Endothelial cell of umbilical vein (primary cell): ENCODE data around the gene ULBP2. TPM values are rescaled to one million over a fixed set of nuclear protein-coding genes. Genes with fewer than 3 reads are reported as not detected.

Experiments used
- BruUV-seq: library from RNA; stranded (reverse); fragments of 400-500 nt; replicated peaks from 2 replicates; lab custom pipeline; 2021; lab: Mats Ljungman, UMichigan
- CTCF ChIA-PET: fragments of 300-600, 350-600 bp; sonication (Branson Sonifier 250); formaldehyde crosslinking; loops from one replicate; lab custom pipeline; 2021; ENCODE audit warnings: antibody characterized with exemption, inconsistent platforms; lab: Charles Lee
- POLR2A ChIA-PET: fragments of 300-600, 350-600 bp; sonication (Branson Sonifier 250); formaldehyde crosslinking; loops from one replicate; lab custom pipeline; 2021; ENCODE audit warnings: antibody characterized with exemption, inconsistent platforms; lab: Charles Lee
- DNase-seq: peaks from one replicate; pipeline ENCODE4 v3.0.0-alpha.2; 2011; ENCODE audit warnings: low read depth, low spot score
- FAIRE-seq: peaks from 2 replicates; lab custom pipeline; 2011; peaks lifted over from hg19 to GRCh38; lab: Jason Lieb, UNC
- H2AFZ ChIP-seq: 2 replicates; pipeline ENCODE4 v1.6.0; 2012; ENCODE audit warnings: low read depth, low read length, control low read depth, inconsistent platforms
- H3K27ac ChIP-seq: 2 replicates; pipeline ENCODE4 v1.5.1; 2011; ENCODE audit warnings: low read depth, mild to moderate bottlenecking, control low read depth, low read length, moderate library complexity; ENCODE audit not compliant: insufficient read depth
- H3K27me3 ChIP-seq, 2 experiments: 2 replicates each; pipeline versions ENCODE4 v1.6.0 to v1.6.1; 2011; ENCODE audit warnings: low read length in 2 of 2, mixed read lengths in 1 of 2; ENCODE audit not compliant: control insufficient read depth in 2 of 2, insufficient read depth in 2 of 2
- H3K36me3 ChIP-seq, 2 experiments: 2 replicates in 1 of 2; 3 replicates in 1 of 2; pipeline ENCODE4 v1.5.1; 2011; ENCODE audit warnings: low read length in 2 of 2, mild to moderate bottlenecking in 1 of 2, moderate library complexity in 1 of 2; ENCODE audit not compliant: control insufficient read depth in 2 of 2, insufficient read depth in 2 of 2; ENCODE audit errors: extremely low read depth in 1 of 2
- H3K4me1 ChIP-seq: 3 replicates; pipeline ENCODE4 v1.5.1; 2011; ENCODE audit warnings: mild to moderate bottlenecking, low read length; ENCODE audit not compliant: control insufficient read depth, insufficient read depth; ENCODE audit errors: extremely low read depth
- H3K4me2 ChIP-seq: 2 replicates; pipeline ENCODE4 v1.6.1; 2011; ENCODE audit warnings: low read length, control low read depth, mixed read lengths; ENCODE audit not compliant: insufficient read depth
- H3K4me3 ChIP-seq, 3 experiments: fragments of 200-600 bp in 1 of 3; sonication (generic), shearing (Covaris generic) in 1 of 3; replicated peaks in 1 of 3; 2 replicates each; pipeline ENCODE4 v1.5.1; 2011 to 2016; ENCODE audit warnings: control low read depth in 3 of 3, low read length in 3 of 3, mild to moderate bottlenecking in 2 of 3, inconsistent platforms in 1 of 3, low read depth in 1 of 3, moderate library complexity in 1 of 3; ENCODE audit not compliant: insufficient read depth in 1 of 3
- H3K79me2 ChIP-seq: 2 replicates; pipeline ENCODE4 v1.6.0; 2012; ENCODE audit warnings: low read length, inconsistent platforms; ENCODE audit not compliant: control insufficient read depth, insufficient read depth
- H3K9ac ChIP-seq: replicated peaks from 2 replicates; pipeline ENCODE3; 2011; ENCODE audit warnings: low read length, control low read depth; ENCODE audit not compliant: insufficient read depth; ENCODE audit errors: extremely low read depth
- H3K9me1 ChIP-seq: replicated peaks from 3 replicates; pipeline ENCODE4 v1.6.0; 2011; ENCODE audit warnings: mild to moderate bottlenecking, low read length; ENCODE audit not compliant: control insufficient read depth, insufficient read depth; ENCODE audit errors: extremely low read depth
- H3K9me3 ChIP-seq: replicated peaks from 2 replicates; pipeline ENCODE4 v1.5.1; 2012; ENCODE audit warnings: low read length, inconsistent platforms; ENCODE audit not compliant: control insufficient read depth, insufficient read depth
- H4K20me1 ChIP-seq: replicated peaks from 2 replicates; pipeline ENCODE3; 2011; ENCODE audit warnings: mild to moderate bottlenecking, low read length; ENCODE audit not compliant: control insufficient read depth, insufficient read depth; ENCODE audit errors: extremely low read depth
- EZH2 ChIP-seq: IDR thresholded peaks from 2 replicates; pipeline ENCODE4 v1.6.1; 2012; ENCODE audit warnings: borderline replicate concordance, low read depth, mild to moderate bottlenecking, moderate library complexity, low read length, inconsistent platforms; ENCODE audit not compliant: severe bottlenecking
- FOS ChIP-seq: IDR thresholded peaks from 2 replicates; pipeline ENCODE4 v1.6.1; 2011; ENCODE audit warnings: mild to moderate bottlenecking, low read length, moderate library complexity, borderline replicate concordance; ENCODE audit not compliant: insufficient read depth
- GATA2 ChIP-seq: IDR thresholded peaks from 2 replicates; pipeline ENCODE4 v1.7.0; 2011; ENCODE audit warnings: low read depth, mild to moderate bottlenecking, moderate library complexity, mixed read lengths, low read length; ENCODE audit not compliant: insufficient read length, insufficient read depth
- JUN ChIP-seq: IDR thresholded peaks from 2 replicates; pipeline ENCODE4 v1.6.1; 2011; ENCODE audit warnings: borderline replicate concordance, low read depth; ENCODE audit not compliant: insufficient read length, insufficient read depth
- MYC ChIP-seq: IDR thresholded peaks from one replicate; pipeline ENCODE4 v1.6.1; 2011; ENCODE audit warnings: mild to moderate bottlenecking, low read depth, low read length
- POLR2A ChIP-seq: IDR thresholded peaks from 2 replicates; pipeline ENCODE4 v1.6.1; 2012; ENCODE audit warnings: low read depth, mild to moderate bottlenecking, control low read depth, low read length
- POLR2AphosphoS5 ChIP-seq: IDR thresholded peaks from 2 replicates; pipeline ENCODE4 v1.6.1; 2012; ENCODE audit warnings: low read depth, mild to moderate bottlenecking, control low read depth, low read length, moderate library complexity; ENCODE audit not compliant: insufficient read depth
- dilution Hi-C: fragments of 300-500 bp; cut with MboI; formaldehyde crosslinking; loops from one replicate; pipeline ENCODE4 v1.15.0; 2019; ENCODE audit warnings: low sequenced_read_pairs; ENCODE audit not compliant: extremely low pct_ligation_motif_present
- intact Hi-C: fragments of 100-400 bp; cut with micrococcal nuclease; formaldehyde crosslinking; loops from one replicate; pipeline ENCODE4 v1.10.0; 2022
- polyA plus RNA-seq, 4 experiments: library from polyadenylated mRNA; depleted of rRNA in 3 of 4; stranded (reverse) in 3 of 4; unstranded in 1 of 4; fragments of >200 nt; gene quantifications; 2 replicates each; pipeline versions ENCODE4 v1.2.1 to v1.2.3, GENCODE V29; 2011 to 2012; ENCODE audit warnings: missing spikeins in 1 of 4
- total RNA-seq: library from RNA; stranded (reverse); gene quantifications from 2 replicates; pipeline ENCODE4 v1.2.3, GENCODE V29; 2021
- TF ChIP-seq, protein P1 (sequence below): IDR thresholded peaks from 2 replicates; pipeline ENCODE4 v1.6.1; 2011; ENCODE audit not compliant: insufficient read depth, insufficient read length
- TF ChIP-seq, protein P2 (sequence below), 2 donors: IDR thresholded peaks; 1 replicate in 1 of 2; 2 replicates in 1 of 2; pipeline ENCODE4 v1.5.1; 2011; ENCODE audit warnings: low read length in 2 of 2, mild to moderate bottlenecking in 2 of 2, moderate library complexity in 2 of 2, control low read depth in 1 of 2, inconsistent platforms in 1 of 2, low read depth in 1 of 2; ENCODE audit not compliant: insufficient read depth in 1 of 2; ENCODE audit errors: extremely low read depth in 1 of 2

Gene ULBP2
- total and polyA plus RNA-seq, 2 donors (not counting 3 experiments of a cell fraction or from before 2014, with no cell fraction given), result 7.0 to 22.8 TPM

DNA sequence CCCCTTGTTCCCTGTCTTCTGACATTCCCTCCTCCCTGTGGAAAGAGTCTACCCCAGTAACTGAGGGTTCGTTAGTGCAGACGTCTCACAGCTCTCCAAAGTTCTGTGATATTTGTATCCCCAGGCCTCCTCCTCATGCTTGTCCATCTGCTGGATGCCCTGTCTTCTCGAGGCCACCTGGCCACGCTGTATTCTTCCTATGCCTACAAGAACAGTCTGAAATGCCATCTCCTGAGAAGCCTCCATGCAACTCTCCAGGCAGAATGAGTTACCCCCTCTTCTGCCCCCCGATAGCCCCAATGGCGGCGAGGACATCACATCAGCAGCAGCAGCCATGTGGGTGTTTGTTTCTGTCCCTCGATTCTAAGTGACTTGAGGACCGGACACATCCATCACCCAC lies 9.3 kb downstream of the ULBP2 start:
- DNase-seq, result no peak
- CTCF ChIA-PET, result no interaction called here
- dilution Hi-C loops, result no loop called here

DNA sequence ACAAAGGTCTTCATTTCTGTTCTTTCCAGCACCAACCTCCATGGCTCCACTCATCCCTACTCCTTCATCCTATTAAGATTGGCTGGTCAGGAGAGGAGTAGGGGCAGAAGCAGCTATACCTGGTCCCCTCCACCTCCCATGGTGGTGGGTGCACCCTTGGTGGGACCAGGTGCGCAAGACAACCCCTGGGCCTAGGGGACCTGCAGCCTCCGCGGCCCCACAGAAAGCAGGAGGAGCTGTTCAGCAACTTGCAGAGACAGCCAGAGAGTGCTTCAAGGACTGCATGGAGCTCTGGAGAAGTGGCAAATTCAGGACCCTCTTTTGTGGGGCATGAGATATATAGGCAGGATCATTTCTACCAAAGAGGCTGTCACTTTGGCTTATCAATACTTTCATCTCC lies 9.8 kb downstream of the ULBP2 start:
- H4K20me1 ChIP-seq, result no peaks in the 10 kb centered on the region
- no peak overlapping the region for H3K4me3 ChIP-seq
- ChIA-PET CTCF (interaction anchor here (1.3 to 1.9 kb wide), 2 partner anchors 65 to 119 kb away, joined by 5 to 8 read pairs; no protein-coding TSS in a partner anchor), POLR2A (no interaction called here)
- no peak overlapping the region for H3K9ac ChIP-seq
- peaks cover 30 to 47% of the 10 kb centered on the region in 2 experiments for H3K27me3 ChIP-seq
- H3K9me3 ChIP-seq, result no peaks in the 10 kb centered on the region
- FAIRE-seq (no peak), DNase-seq (no peak)
- no peak overlapping the region for H3K27ac ChIP-seq
- no peaks in the 10 kb centered on the region for H3K9me1 ChIP-seq
- intact Hi-C loops, result no loop called here
- no TSS peak for BruUV-seq
- no peaks in the 10 kb centered on the region for H3K79me2 ChIP-seq
- no peak for TF ChIP-seq FOS
- TF ChIP-seq, protein P1, sequence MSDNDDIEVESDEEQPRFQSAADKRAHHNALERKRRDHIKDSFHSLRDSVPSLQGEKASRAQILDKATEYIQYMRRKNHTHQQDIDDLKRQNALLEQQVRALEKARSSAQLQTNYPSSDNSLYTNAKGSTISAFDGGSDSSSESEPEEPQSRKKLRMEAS, result no peak
- no peak for TF ChIP-seq EZH2
- TF ChIP-seq, protein P2, sequence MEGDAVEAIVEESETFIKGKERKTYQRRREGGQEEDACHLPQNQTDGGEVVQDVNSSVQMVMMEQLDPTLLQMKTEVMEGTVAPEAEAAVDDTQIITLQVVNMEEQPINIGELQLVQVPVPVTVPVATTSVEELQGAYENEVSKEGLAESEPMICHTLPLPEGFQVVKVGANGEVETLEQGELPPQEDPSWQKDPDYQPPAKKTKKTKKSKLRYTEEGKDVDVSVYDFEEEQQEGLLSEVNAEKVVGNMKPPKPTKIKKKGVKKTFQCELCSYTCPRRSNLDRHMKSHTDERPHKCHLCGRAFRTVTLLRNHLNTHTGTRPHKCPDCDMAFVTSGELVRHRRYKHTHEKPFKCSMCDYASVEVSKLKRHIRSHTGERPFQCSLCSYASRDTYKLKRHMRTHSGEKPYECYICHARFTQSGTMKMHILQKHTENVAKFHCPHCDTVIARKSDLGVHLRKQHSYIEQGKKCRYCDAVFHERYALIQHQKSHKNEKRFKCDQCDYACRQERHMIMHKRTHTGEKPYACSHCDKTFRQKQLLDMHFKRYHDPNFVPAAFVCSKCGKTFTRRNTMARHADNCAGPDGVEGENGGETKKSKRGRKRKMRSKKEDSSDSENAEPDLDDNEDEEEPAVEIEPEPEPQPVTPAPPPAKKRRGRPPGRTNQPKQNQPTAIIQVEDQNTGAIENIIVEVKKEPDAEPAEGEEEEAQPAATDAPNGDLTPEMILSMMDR (IDR thresholded peaks at IDR 0.05; ENCODE audit: extremely low read depth in 1 of 2, insufficient read depth in 1 of 2, low read depth in 1 of 2, low read length in 2 of 2), result no peak
- no peak for TF ChIP-seq GATA2
- no peak for TF ChIP-seq POLR2AphosphoS5
- TF ChIP-seq POLR2A, result no peak
- no peak for TF ChIP-seq MYC
- TF ChIP-seq JUN, result no peak
- H3K36me3 ChIP-seq, result peaks cover 0 to 1% of the 10 kb centered on the region in 2 experiments
- no peak overlapping the region for H2AFZ ChIP-seq
- dilution Hi-C loops, result no loop called here
- no peak overlapping the region for H3K4me2 ChIP-seq
- no peaks in the 10 kb centered on the region for H3K4me1 ChIP-seq

More for the DNA sequence above, 9.3 kb downstream of the ULBP2 start:
- Histone ChIP-seq H3K4me1 (no peaks in the 10 kb centered on the region), H2AFZ (no peak overlapping the region), H3K79me2 (no peaks in the 10 kb centered on the region), H4K20me1 (no peaks in the 10 kb centered on the region), H3K27ac (no peak overlapping the region), H3K27me3 (peaks cover 30 to 43% of the 10 kb centered on the region in 2 experiments), H3K4me2 (no peak overlapping the region), H3K9me1 (no peaks in the 10 kb centered on the region), H3K4me3 (no peak overlapping the region), H3K9me3 (no peaks in the 10 kb centered on the region), H3K36me3 (peaks cover 0 to 3% of the 10 kb centered on the region in 2 experiments), H3K9ac (no peak overlapping the region)
- no TSS peak for BruUV-seq
- intact Hi-C loops, result no loop called here
- POLR2A ChIA-PET, result no interaction called here
- FAIRE-seq, result no peak
- TF ChIP-seq POLR2A (no peak), FOS (no peak), MYC (no peak), JUN (no peak)
